Chondrocyte (in vitro differentiated cells): ENCODE results near the gene CAP2. TPM values are rescaled to one million over a fixed set of nuclear protein-coding genes. Genes with fewer than 3 reads are reported as not detected.
"Not testable (repeated sequence)": the region's sequence is repeated elsewhere in the genome, so short reads cannot be mapped to it uniquely, and the experiment has no call there.

Experiments
- DNase-seq: peaks from one replicate; pipeline ENCODE4 v3.0.0; 2021; ENCODE audit warnings: mixed read lengths, low spot score
- H3K27ac Mint-ChIP-seq: one replicate; pipeline ENCODE4 v1.8.0; 2021; ENCODE audit warnings: mild to moderate bottlenecking, moderate library complexity, mixed read lengths; ENCODE audit not compliant: unreplicated experiment
- H3K27me3 Mint-ChIP-seq: 2 replicates; pipeline ENCODE4 v1.8.0; 2021; ENCODE audit warnings: low read depth, mixed read lengths
- H3K36me3 Mint-ChIP-seq: 2 replicates; pipeline ENCODE4 v1.8.0; 2021; ENCODE audit warnings: low read depth, mixed read lengths
- H3K4me1 Mint-ChIP-seq: 2 replicates; pipeline ENCODE4 v1.8.0; 2021; ENCODE audit warnings: low read depth, mild to moderate bottlenecking, mixed read lengths
- H3K4me3 Mint-ChIP-seq: one replicate; pipeline ENCODE4 v1.8.0; 2021; ENCODE audit warnings: mild to moderate bottlenecking, moderate library complexity, mixed read lengths; ENCODE audit not compliant: unreplicated experiment
- H3K9me3 Mint-ChIP-seq: 2 replicates; pipeline ENCODE4 v1.8.0; 2021; ENCODE audit warnings: low read depth, mixed read lengths
- total RNA-seq: library from RNA; stranded (reverse); gene quantifications from 3 replicates; pipeline ENCODE4 v1.2.1, GENCODE V29; 2021
- TF ChIP-seq, protein P1 (sequence below): fragments of 200-600 bp; sonication (generic); IDR thresholded peaks from 2 replicates; pipeline ENCODE4 v1.5.0; 2021; ENCODE audit warnings: antibody characterized with exemption, mild to moderate bottlenecking, moderate library complexity

The CAP2 gene
- total RNA-seq, 1 donor from 2014 or later, result 90.4 TPM

DNA sequence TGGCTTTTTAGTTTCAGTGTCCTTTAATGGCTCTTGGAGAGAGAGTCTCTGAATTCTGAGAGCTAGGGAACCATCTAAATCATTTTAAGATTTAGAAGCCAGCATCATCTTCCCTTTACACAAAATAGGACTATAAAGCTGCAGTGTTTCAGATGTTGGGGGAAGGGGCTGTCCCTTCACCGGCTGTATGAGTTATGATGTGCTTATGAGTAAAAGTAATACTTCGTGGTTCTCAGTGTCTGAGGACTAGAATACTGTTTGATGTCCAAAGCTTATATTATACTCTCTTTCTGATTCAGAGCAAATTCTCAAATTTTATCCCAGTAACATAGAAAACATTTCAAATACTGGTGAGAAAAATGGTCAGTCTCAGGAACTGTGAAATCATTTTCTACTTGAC is 143.2 kb downstream of the CAP2 start:
- TF ChIP-seq, protein P1, sequence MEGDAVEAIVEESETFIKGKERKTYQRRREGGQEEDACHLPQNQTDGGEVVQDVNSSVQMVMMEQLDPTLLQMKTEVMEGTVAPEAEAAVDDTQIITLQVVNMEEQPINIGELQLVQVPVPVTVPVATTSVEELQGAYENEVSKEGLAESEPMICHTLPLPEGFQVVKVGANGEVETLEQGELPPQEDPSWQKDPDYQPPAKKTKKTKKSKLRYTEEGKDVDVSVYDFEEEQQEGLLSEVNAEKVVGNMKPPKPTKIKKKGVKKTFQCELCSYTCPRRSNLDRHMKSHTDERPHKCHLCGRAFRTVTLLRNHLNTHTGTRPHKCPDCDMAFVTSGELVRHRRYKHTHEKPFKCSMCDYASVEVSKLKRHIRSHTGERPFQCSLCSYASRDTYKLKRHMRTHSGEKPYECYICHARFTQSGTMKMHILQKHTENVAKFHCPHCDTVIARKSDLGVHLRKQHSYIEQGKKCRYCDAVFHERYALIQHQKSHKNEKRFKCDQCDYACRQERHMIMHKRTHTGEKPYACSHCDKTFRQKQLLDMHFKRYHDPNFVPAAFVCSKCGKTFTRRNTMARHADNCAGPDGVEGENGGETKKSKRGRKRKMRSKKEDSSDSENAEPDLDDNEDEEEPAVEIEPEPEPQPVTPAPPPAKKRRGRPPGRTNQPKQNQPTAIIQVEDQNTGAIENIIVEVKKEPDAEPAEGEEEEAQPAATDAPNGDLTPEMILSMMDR, result no peak
- Mint-ChIP-seq H3K36me3 (peaks cover 25% of the 10 kb centered on the region), H3K4me3 (no peak overlapping the region), H3K9me3 (no peaks in the 10 kb centered on the region), H3K4me1 (no peaks in the 10 kb centered on the region), H3K27ac (no peak overlapping the region), H3K27me3 (no peaks in the 10 kb centered on the region)
- no peak for DNase-seq

DNA sequence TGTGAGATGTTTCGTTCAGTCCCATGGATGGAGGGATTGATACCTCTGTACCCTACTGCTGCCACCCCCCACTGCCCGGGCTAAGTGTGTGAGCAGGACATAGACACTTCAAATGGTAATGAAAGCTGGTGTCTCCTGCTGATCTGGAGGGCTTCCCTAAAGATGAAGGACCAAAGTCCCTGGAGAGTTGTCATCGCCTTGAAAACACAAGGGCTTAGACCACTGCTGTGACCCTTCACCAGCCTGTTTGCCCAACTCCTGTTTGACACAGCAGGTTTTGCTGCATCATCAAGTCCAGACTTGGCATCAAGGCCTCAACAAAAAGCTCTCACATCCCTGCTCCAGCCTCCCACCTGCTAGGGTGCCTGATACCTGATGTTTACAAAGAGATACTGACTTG is 148.8 kb downstream of the CAP2 start:
- no peaks in the 10 kb centered on the region for H3K4me1 Mint-ChIP-seq
- no peak overlapping the region for H3K27ac Mint-ChIP-seq
- no peak for DNase-seq
- TF ChIP-seq, protein P1, result no peak
- no peak overlapping the region for H3K4me3 Mint-ChIP-seq
- peaks cover 41% of the 10 kb centered on the region for H3K36me3 Mint-ChIP-seq
- H3K27me3 Mint-ChIP-seq, result no peaks in the 10 kb centered on the region
- no peaks in the 10 kb centered on the region for H3K9me3 Mint-ChIP-seq

DNA sequence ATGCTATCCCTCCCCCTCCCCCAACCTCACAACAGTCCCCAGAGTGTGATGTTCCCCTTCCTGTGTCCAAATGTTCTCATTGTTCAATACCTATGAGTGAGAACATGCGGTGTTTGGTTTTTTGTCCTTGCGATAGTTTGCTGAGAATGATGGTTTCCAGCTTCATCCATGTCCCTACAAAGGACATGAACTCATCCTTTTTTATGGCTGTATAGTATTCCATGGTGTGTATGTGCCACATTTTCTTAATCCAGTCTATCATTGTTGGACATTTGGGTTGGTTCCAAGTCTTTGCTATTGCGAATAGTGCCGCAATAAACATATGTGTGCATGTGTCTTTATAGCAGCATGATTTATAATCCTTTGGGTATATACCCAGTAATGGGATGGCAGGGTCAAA is 152.3 kb downstream of the CAP2 start:
- H3K4me3 Mint-ChIP-seq, H3K27ac Mint-ChIP-seq, H3K4me1 Mint-ChIP-seq, H3K9me3 Mint-ChIP-seq, DNase-seq, H3K27me3 Mint-ChIP-seq: not testable (repeated sequence)
- H3K36me3 Mint-ChIP-seq, result peaks cover 42% of the 10 kb centered on the region

DNA sequence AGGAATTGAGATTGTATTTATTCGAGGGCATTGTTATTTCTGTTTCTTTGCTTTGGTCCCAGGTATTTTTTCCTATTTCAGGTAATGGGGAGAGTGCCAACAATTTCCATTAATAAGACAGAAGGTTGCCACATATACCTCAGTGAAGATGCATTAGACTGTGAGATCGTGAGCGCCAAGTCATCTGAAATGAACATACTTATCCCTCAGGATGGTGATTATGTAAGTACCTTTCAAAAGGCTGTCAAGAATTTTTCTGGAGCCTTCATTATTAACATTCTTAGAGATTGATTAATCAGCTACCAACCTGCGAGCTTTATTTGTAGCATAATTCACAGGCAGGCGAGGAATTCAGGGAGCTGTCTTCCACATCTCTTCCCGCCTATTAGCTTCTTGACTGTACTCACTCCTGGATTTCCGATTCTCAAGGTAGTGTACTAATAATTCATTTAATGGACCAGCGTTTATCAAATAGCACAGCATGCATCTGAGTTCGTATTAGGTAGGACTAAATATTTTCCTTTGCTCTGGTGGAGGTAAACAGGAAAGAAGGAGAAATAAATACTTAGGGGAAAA is 158.1 kb downstream of the CAP2 start:
- H3K27ac Mint-ChIP-seq, result no peak overlapping the region
- H3K9me3 Mint-ChIP-seq, result no peaks in the 10 kb centered on the region
- no peak for DNase-seq
- no peak overlapping the region for H3K4me3 Mint-ChIP-seq
- H3K27me3 Mint-ChIP-seq, result no peaks in the 10 kb centered on the region
- peaks cover 42% of the 10 kb centered on the region for H3K36me3 Mint-ChIP-seq
- H3K4me1 Mint-ChIP-seq, result no peaks in the 10 kb centered on the region
- TF ChIP-seq, protein P1, result no peak

DNA sequence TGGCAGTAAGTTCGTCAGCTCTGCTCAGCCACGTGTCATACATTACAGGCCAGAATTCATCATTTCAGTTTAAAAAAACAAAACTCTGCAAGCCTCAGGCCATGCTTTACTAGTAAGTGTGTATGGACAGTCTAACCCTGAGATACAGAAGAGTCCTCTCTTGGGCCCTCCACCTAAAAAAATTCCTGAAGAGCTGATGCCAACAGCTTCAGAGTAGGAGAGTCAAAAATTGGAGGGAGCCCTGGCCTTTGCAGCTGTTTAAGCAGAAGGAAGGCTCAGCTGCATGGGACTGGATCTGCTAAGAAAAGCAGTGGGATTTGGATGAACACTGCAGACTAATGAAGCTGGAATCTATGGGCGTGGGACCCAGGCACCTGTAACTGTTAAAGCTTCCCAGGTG is 159.5 kb downstream of the CAP2 start:
- TF ChIP-seq, protein P1, result no peak
- Mint-ChIP-seq H3K27me3 (no peaks in the 10 kb centered on the region), H3K4me1 (no peaks in the 10 kb centered on the region), H3K27ac (no peak overlapping the region), H3K9me3 (no peaks in the 10 kb centered on the region), H3K36me3 (peaks cover 42% of the 10 kb centered on the region), H3K4me3 (no peak overlapping the region)
- DNase-seq, result no peak

DNA sequence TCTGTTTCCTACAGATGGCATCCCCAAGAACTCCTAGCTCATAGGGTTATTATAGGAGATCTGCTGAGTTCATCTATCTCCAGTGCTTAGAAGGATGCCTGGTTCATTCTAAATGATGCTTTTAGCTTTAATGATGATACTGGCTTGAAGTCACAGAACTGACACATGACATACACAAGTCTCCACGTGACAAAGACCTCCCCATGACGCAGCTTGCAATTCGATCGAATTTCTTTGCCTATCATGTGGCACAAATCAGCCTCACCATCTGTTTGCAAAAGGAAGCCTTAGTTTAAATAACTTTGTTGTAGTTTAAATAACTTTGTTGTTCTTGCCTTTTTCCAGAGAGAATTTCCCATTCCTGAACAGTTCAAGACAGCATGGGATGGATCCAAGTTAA is 162.6 kb downstream of the CAP2 start:
- no peak overlapping the region for H3K4me3 Mint-ChIP-seq
- H3K4me1 Mint-ChIP-seq, result no peaks in the 10 kb centered on the region

More for the DNA sequence above, 162.6 kb downstream of the CAP2 start:
- Mint-ChIP-seq H3K27me3 (no peaks in the 10 kb centered on the region), H3K36me3 (peaks cover 41% of the 10 kb centered on the region), H3K27ac (no peak overlapping the region), H3K9me3 (no peaks in the 10 kb centered on the region)
- DNase-seq, result no peak
- TF ChIP-seq, protein P1, result no peak
